Fibroblast of lung (primary cell): ENCODE data around the gene CCDC192.

ENCODE experiments used
- CTCF ChIP-seq, 2 donors: IDR thresholded peaks in 1 of 2; conservative IDR thresholded peaks in 1 of 2; 1 replicate in 1 of 2; 2 replicates in 1 of 2; pipeline ENCODE4 v1.5.1; 2011 to 2012; ENCODE audit warnings: low read length in 2 of 2, control low read depth in 1 of 2, inconsistent platforms in 1 of 2, low read depth in 1 of 2, mild to moderate bottlenecking in 1 of 2
- EZH2 ChIP-seq: IDR thresholded peaks from 2 replicates; pipeline ENCODE4 v1.5.1; 2012; ENCODE audit warnings: low read length, control low read depth, mild to moderate bottlenecking; ENCODE audit errors: missing control alignments

- TF ChIP-seq CTCF (conservative IDR thresholded peaks at IDR 0.05 in 1 of 2, IDR thresholded peaks at IDR 0.05 in 1 of 2; ENCODE audit: low read depth in 1 of 2, low read length in 2 of 2): no peak
- no peak for TF ChIP-seq EZH2
Observed at GRCh38 chr5:127832067-127832466, 128.9 kb downstream of the CCDC192 start.
